WTC11 (cell line): ENCODE measurements around the gene PTPRN2.

Experiments used
- CTCF ChIP-seq: fragments of 200-600 bp; IDR thresholded peaks from 2 replicates; pipeline ENCODE4 v1.8.0; 2022; ENCODE audit warnings: antibody characterized with exemption
- HMGXB4 ChIP-seq: sonication (generic); formaldehyde crosslinking; IDR thresholded peaks from 2 replicates; pipeline ENCODE4 v1.8.1; 2023; ENCODE audit warnings: mild to moderate bottlenecking, moderate library complexity, missing genetic modification reagents
- MAX ChIP-seq: sonication (generic); formaldehyde crosslinking; IDR thresholded peaks from 2 replicates; pipeline ENCODE4 v1.8.0; 2022; ENCODE audit warnings: mild to moderate bottlenecking, missing genetic modification reagents
- ZNF121 ChIP-seq: sonication (generic); formaldehyde crosslinking; IDR thresholded peaks from 2 replicates; pipeline ENCODE4 v1.8.0; 2023; ENCODE audit warnings: missing genetic modification reagents

GRCh38 chr7:158064631-158065030 lies 523.0 kb downstream of the PTPRN2 start:
- no peak for TF ChIP-seq CTCF
- no peak for TF ChIP-seq HMGXB4 (CRISPR knock-in tag)
- no peak for TF ChIP-seq ZNF121 (CRISPR knock-in tag)
- TF ChIP-seq MAX (CRISPR knock-in tag): no peak
